T-helper 2 cell treated with Interferon-gamma antibody and Interleukin-4, amounts not matched to agents 100 ng/mL and 5 ng/mL, for 36 hours (primary cell): ENCODE results near the gene TMEM131L. TPM values are rescaled to one million over a fixed set of nuclear protein-coding genes. Genes with fewer than 3 reads are reported as not detected.
"Not testable (repeated sequence)": the region's sequence is repeated elsewhere in the genome, so short reads cannot be mapped to it uniquely, and the experiment has no call there.

ENCODE experiments used
- intact Hi-C: fragments of 100-400 bp; cut with micrococcal nuclease; formaldehyde crosslinking; loops from one replicate; pipeline ENCODE4 v1.15.1; 2023
- total RNA-seq: library from RNA; stranded (reverse); gene quantifications from 2 replicates; pipeline ENCODE4 v1.2.3, GENCODE V29; 2022

Gene TMEM131L
- total RNA-seq, 1 donor from 2014 or later: 41.9 TPM

- intact Hi-C loops: no loop called here
Observed at GRCh38 chr4:153639833-153640802, 174.0 kb downstream of the TMEM131L start.

DNA sequence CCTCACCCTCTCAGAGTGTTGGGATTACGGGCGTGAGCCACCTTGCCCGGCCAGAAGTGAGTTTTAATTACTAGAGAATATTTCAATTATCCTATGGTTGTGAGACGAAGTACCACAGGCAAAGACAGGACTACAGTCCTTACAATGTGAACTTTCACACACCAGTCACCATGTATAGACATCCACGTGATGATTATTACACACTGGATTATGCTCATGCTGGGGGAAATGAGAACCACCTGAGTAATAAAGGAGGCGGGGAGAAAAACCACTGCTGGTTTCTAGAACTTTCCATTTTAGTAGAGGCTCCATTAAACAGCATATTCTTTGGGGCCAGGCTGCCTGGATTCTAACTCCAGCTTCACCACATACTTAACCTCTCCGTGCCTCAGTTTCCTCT lies 175.4 kb downstream of the TMEM131L start:
- intact Hi-C loops: no loop called here

DNA sequence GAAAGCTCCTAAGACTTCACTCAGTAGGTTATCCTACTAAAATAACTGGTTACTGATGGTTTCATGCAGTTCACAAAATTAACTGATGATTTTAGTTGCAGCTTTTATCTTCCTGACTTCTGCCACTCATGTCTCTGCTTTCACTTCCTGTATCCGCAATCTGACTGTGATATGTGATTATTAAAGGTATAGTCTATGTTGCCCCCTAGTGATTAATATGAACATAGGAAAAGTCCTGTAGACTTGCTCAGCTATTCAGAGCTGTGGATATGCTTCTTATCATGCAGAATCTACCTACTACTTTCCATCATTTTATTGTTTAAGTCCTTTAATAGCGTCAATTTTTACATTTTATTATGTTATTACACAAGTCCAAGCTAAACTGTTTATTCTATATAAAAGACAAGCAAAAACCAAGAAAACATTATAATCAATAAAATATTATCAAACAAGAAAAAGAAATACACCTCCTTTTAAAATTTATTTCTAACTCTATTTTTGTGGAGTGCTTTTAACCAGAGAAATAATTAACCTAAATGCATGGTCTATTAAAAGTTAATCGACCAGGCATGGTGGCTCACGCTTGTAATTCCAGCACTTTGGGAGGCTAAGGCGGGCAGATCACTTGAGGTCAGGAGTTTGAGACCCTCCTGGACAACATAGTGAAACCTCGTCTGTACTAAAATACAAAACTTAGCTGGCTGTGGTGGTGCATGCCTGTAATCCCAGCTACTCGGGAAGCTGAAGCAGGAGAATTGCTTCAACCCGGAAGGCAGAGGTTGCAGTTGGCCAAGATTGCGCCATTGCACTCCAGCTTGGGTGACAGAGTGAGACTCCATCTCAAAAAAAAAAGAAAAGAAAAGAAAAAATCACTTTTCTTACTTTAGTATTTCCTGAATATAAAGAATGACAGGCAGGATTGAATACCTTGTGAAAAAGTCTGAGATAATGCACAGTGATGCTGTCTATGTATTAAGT lies 177.5 kb downstream of the TMEM131L start:
- intact Hi-C loops: loop anchor here (1.0 to 2.0 kb wide), 2 partner anchors 299 to 500 kb away; partner anchors contain the start of gene MND1

DNA sequence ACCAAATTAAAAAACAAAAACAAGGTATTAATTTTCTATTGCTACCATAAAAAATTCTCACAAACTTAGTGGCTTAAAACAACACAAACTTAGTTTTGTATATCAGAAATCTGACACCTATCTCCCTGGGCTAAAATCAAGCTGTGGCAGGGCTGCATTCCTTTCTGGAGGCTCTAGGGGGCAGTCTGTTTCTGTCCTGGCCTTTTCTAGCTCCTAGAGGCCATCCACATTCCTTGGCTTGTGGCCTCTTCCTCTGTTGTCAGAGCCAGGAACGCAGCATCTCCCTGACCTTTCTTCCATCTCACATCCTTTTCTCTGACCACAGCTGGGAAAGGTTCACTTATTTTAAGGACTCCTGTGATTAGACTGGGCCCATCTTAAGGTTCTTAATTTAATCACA lies 179.0 kb downstream of the TMEM131L start:
- intact Hi-C loops: loop anchor here (1.0 to 5.0 kb wide), 2 partner anchors 37 to 105 kb away; partner anchors contain the start of gene TLR2

GRCh38 chr4:153646261-153646660 lies 180.1 kb downstream of the TMEM131L start:
- intact Hi-C loops: loop anchor here (5.0 kb wide), 1 partner anchor 36 kb away; the partner anchor contains the start of gene TLR2

DNA sequence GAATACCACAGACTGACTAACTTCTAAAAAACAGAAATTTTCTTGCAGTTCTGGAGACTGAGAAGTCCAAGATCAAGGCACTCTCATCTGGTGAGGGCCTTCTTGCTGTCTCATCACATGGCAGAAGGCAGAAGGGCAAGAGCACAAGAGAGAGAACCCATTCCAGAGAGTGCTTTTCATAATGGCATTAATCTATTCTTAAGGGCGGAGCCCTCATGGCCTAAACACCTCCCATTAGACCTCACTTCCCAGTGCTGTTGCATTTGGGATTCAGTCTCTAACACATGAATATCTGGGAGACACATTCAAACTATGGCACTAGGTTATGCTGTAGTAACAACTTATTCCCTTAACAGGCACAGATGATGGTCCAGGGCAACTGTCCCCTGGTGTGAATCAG lies 180.8 kb downstream of the TMEM131L start:
- intact Hi-C loops: loop anchor here (5.0 kb wide), 1 partner anchor 35 kb away; the partner anchor contains the start of gene TLR2

- intact Hi-C loops: loop anchor here (5.0 kb wide), 1 partner anchor 34 kb away; the partner anchor contains the start of gene TLR2
Observed at GRCh38 chr4:153647975-153648374, 181.8 kb downstream of the TMEM131L start.

DNA sequence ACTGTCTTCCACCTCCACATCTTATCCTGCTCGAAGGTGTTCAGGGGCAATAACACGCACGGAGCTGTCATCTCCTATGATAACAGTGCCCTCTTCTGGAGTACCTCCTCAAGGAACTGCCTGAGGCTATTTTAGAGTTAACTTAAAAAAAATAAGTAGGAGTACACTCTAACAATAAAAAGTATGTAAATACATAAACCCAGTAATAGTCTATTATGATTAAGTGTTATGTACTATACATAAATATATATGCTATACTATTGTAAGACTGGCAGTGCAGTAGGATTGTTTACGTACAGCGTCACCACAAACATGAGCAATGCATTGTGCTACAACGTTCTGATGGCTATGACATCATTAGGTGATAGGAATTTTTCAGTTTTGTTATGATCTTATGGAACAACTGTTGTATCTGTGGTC lies 183.4 kb downstream of the TMEM131L start:
- intact Hi-C loops: loop anchor here (5.0 kb wide), 1 partner anchor 33 kb away; the partner anchor contains the start of gene TLR2

DNA sequence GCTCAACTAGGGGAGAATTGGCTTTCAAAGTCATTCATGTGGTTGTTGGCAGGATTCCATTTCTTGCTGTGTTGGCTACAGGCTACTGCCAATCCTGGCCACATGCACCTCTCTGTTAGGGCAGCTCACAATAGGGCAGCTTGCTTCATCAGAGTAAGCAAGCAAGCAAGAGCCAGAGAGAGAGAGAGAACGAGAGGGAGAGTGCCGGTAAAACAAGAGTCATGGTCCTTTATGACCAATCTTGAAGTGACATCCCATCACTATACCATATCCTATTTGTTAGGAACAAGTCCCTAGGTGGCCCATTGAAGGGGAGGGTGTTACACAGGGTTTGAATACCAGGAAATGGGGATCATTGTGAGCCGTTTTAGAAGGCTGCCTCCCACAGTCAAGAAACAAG lies 185.0 kb downstream of the TMEM131L start:
- intact Hi-C loops: no loop called here

DNA sequence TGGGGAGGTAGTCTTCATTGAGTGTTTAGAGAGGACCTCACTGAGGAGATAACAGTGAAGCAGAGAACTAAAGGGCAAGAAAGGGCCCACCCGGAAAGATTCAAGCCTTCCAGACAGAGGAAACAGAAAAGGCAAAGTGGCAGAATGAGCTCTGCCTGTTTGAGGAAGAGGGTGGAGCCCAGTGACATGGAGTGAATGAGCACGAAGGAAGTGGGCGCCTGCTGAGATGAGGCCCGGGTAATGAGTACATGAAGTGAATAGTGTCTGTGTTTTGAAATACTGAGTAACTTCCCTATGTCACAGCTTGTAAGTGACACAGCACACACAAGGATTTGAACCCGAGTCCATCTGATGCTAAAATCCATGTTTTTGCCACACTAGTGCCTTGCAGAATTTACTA lies 185.4 kb downstream of the TMEM131L start:
- intact Hi-C loops: no loop called here

DNA sequence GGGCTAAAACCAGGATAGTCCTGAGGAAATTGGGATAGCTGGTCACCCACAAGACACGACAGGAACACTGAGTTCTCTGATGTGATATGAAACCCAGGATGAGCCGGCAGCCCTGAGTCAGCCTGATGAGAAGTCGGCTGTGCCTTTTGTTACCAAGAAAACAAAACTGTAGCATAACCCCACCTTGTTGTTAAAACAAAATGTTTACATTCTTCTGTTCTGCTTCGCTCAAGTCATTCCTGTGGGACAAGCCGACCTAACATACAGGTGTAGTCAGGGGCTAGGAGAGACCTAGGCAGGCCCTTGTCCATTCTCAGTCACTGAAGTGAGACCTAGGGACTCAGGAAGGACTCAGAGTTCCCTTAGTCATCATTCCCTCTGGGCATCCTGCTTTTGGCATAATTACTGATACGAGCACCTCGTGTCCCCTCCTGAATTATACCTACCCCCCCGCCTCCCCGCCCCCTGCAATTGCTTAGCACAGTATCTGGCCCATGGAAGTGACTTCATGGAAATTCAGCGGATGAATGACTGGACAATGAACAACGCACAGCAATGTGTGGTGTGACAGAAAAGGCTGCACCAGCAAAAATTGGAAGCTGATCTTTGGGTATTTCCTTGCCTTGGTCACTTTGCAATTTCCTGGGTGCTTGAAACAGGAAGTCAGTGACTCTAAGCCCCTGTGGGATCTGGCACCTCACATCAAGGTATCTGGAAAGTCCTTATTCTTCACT lies 186.1 kb downstream of the TMEM131L start:
- intact Hi-C loops: no loop called here

GRCh38 chr4:153655002-153655541 lies 188.9 kb downstream of the TMEM131L start:
- intact Hi-C loops: no loop called here

- intact Hi-C loops: no loop called here
Observed at GRCh38 chr4:153655928-153656327, 189.8 kb downstream of the TMEM131L start.

DNA sequence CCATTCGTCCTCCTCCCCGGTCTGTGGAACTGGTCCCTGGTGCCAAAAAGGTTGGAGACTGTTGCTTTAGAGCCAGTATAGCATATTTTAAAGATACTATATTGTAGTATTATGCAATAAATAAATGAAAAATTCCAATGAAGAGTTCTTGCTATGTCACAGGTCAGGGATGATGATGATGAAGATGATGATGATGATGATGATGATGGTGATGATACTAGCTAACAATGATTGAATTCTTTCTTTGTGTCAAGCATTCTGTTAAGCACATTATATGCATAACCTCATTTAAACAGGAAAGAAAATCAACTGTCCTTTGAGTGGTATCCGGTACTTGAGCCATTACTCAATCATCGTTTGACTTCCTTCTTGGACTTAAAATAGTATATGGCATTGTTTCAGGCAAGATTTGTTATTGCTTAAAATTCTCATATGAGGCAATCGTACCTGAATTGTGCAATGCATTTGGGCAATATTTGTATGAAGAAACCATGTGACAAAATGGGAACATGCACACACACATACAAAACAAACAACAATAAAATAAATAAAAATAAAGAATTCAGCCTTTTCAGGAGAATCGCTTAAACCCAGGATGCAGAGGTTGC lies 195.2 kb downstream of the TMEM131L start:
- intact Hi-C loops: no loop called here

DNA sequence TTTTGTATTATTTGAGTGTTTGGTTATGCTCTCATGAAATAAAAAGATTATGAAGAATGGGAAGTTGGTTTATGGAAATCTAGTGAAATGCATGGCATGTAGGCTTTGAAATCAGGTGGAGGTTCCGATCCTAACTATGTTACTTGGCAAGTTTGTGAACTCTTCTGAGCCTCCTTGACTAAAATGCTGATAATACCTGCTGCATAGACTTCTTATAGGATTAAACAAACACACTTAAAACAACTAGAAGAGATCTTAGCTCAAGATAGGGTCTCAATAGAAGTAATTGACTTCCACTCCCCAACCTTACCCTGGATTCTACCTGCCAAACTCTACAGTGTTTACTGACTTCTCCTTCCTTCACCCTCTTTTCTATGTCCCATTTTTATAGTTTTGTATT lies 195.7 kb downstream of the TMEM131L start:
- intact Hi-C loops: no loop called here

GRCh38 chr4:153663667-153664066 lies 197.5 kb downstream of the TMEM131L start:
- intact Hi-C loops: no loop called here

GRCh38 chr4:153666505-153666904 lies 200.3 kb downstream of the TMEM131L start:
- intact Hi-C loops: not testable (repeated sequence)

GRCh38 chr4:153668647-153669046 lies 202.5 kb downstream of the TMEM131L start:
- intact Hi-C loops: no loop called here

- intact Hi-C loops: no loop called here
Observed at GRCh38 chr4:153669838-153670237, 203.7 kb downstream of the TMEM131L start.

DNA sequence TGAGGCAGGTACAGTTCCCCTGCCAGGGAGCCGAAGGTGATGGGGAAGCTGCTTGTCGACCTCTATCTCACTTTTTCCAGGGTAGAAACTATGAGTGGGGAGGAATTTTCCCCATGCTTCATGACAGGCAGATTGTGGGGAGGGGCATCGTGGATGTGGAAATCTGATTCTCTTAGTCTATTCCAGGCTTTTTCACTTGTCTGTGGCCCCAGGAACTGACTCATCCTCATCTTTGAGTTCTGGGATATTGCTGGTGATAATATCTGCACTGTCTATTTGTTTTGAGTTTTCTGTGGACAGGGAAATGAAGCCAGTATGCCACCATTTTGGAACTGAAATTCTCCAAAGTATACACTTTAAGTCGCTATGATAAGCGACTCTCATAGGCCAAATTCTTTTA lies 210.3 kb downstream of the TMEM131L start:
- intact Hi-C loops: no loop called here
